GM19328 (cell line): Measurements from ENCODE around the gene R3HDM4.
"Not testable (repeated sequence)": the region's sequence is repeated elsewhere in the genome, so short reads cannot be mapped to it uniquely, and the experiment has no call there.

Experiments
- ATAC-seq: cut with Tn5 transposase; IDR thresholded peaks from one replicate; pipeline ENCODE4 v1.9.1; 2021; ENCODE audit warnings: mild to moderate bottlenecking, moderate library complexity; ENCODE audit not compliant: unreplicated experiment

Gene R3HDM4

DNA sequence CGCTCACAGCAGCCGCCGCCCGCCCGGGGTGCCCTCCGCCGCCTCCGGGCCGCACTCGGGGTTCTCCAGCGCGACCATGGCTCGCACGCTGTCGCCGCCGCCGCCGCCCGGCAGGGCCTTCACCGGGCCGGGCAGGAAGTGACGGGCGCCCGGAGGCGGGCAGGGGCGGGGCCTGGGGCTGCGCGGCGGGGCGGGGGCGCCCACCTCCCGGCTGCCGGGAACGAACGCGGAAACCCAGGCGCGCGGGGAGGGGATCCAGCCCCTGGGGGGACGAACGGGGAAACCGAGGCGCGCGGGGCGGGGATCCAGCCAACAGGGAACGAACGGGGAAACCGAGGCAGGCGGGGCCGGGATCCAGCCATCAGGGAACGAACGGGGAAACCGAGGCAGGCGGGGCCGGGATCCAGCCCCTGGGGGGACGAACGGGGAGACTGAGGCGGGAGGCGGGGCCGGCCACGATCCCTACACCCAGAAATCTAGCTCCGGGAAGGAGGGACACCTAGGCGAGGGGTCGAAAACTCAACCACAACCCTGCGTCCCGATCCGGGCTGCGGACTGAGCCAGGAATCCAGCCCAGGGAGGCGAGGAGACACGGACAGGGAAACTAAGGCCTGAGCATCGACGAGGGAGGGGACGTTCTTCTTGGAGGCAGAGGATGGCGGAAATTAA lies at the start of gene R3HDM4:
Gene R3HDM4, minus strand, starts transcription at position 140 of the 669 bp plus-strand sequence. Its CDS starts 62 bp downstream, at position 78.
- no peak for ATAC-seq

DNA sequence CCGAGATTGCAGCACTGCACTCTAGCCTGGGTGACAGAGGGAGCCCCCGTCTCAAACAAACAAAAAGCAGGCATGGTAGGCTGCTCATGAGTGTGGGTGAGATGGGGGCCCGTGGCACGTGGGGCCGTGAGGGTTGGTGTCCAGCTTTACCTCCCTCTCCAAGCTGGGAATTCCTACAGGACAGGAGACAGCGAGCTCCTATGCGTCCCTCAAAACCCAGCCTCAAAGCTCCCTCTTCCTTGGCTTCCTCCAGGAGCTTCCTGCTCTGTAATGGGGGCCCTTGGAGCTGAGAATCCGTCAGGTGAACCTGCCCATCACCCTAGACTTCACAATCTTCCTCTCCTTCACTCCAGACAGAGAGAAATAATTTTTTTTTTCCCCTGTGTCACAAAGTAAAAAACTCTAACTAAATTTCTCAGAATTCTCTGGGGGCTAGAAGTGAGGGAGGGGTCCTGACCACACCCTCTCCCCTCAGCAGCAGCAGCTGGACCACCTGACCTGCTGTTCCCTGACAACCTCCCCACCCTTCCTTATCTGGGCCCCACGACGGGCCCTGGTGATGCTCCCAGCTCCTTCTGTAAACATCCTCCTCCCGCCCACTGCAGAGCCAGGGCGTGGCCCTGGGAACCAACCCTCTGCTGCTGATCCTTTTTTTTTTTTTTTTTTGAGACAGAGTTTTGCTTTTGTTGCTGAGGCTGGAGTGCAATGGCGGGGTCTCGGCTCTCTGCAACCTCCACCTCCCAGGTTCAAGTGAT lies 49.0 kb upstream of the R3HDM4 start:
- no peak for ATAC-seq

DNA sequence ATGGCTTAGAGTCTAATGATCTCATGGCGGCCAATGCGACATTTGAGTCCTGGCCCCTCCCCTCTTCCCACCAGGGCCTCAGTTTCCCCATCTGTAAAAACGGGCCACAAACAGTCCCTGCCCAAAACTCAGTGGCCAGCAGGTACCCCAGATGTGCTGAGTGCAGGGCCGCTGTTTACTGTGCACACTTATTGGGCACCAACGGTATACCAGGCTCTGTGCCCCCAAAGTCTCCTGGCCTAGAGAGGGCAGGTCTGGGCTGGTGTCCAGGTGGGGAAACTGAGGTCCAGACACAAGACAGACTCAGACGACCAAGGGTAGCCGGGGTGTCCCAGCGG lies 47.6 kb upstream of the R3HDM4 start:
- no peak for ATAC-seq

DNA sequence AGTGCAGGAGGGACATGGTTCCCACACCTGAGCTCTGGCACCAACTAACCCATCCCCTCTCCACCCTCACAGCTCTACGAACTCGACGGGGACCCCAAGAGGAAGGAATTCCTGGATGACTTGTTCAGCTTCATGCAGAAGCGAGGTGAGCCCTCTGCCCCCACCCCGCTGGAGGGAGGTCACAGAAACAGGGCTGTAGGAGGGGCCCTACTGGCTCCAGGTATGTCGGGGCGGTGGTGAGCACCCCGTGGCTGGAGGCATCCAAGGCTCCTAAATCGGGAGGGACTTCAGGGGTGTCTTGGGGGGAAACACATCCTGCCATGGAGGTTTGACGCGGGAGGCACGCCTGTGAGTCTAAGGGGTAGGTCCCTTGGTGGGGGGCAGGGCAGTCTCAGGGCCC lies 47.0 kb upstream of the R3HDM4 start:
- ATAC-seq = no peak

DNA sequence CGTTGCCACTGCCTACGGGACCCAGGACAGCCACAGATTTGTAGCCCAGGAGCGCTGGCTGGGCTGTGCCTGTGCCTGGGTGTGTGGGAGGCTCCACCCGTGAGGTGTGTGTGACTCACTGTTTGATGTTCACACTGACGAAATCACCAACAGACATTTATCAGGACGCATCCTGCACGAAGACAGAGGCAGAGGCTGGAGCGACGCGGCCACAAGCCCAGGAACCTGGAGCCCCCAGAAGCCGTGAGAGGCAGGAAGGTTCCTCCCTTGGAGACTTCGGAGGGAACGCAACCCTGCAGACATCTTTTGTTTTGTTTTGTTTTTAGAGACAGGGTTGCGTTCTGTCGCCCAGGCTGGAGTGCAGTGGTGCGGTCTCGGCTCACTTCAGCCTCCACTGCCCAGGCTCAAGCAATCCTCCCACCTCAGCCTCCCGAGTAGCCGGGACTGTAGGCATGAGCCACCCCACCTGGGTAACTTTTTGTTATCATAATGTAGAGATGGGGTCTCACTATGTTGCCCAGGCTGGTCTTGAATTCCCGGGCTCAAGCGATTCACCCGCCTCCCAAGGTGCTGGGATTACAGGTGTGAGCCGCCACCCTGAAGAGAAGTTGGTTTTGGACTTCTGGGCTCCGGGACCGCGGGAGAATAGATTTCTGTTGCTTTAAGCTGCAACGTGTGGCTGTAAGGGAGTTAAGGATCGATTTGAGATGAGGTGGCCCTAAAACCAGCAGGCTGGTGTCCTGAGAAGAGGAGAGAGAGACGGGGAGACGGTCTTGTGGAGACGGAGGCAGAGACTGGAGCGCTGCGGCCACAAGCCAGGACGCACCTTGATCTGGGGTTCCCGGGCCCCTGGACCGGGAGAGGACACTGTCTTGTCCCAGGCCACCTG lies 46.2 kb upstream of the R3HDM4 start:
- ATAC-seq = no peak

DNA sequence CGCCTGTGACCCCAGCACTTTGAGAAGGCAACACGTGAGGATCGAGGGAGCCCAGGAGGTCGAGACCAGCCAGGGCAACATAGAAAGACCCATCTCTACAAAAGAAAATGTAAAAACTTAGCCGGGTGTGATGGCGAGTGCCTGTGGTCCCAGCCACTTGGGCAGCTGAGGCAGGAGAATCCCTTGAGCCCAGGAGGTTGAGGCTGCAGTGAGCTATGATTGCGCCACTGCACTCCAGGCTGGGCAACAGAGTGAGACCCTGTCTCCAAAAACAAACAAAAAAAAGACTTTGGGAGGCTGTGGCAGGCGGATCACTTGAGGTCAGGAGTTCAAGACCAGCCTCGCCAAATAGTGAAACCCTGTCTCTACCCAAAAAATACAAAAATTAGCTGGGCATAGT lies 44.6 kb upstream of the R3HDM4 start:
- not testable (repeated sequence) for ATAC-seq

DNA sequence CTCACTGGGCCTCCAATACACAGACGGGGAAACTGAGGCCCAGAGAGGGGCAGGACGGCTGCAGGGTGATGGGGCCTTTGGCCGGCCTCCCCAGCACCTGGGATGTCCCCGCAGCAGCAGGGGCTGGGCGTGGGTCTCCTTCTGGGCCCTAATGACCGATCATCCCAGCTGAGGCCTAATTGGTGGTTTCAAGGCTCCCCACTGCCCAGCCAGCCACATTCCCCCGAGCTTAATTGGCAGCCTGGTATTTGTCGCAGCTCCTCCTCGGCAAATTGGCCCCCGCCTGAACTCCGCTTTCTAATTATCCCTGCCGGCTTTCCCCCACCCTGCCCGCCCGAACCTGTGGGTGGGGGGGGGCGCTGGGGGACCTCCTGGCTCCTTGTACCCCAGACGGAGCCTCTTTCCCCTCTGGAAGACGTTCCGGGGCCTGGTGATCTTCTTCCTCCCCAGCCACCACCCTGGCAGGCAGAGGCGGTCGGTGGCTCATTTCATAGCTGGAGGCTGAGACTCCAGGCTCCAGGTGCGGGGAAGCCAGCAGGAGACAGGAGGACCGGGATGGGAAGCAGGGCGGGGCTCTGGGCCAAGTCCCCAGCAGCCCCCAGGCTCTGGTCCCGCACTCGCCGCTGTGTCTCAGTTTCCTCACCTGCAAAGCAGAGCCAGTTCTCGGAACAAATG lies 43.9 kb upstream of the R3HDM4 start:
- ATAC-seq = no peak

DNA sequence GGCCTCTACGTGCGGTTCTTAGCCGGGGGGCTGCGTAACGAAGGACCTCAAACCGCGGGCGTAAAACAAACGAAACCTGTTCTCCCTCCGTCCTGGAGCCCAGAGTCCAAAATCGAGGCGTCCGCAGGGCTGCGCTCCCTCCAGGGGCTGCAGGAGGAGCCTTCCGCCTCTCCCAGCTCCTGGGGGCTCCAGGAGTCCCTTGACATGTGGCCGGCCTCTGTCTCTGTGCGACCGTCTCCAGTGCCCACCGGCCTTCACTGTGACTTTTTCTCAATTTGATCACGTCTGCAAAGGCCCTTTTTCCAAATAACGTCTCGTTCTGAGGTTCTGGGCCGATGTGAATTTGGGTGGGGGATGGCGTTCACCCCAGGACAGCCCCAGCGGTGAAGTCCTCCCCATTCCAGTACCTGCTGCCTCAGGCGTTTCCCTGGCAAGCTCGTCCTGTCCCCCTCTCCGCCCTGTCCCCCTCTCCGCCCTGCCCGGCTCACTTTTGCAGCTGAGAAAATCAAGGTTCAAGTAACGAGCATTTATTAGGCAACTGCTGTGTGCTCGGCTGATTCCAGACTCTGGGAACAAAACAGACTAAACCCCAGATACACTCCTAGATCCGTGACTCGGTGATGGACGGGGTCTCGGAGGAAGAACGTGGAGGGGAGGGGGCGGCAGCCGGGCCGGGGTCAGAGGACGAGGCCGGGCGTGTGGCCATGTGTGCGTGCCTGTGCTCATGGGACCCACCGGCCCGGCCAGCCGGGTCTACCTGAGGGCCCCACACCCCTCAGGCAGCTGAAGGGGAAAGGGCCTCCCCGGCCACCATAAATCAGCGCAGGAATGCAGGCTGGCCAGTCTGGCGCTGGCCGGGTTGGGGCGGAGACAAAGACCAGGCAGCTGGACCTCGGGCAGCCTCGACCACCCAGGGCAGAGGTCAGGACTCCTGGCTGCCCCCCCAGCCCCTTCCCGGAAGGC lies 43.1 kb upstream of the R3HDM4 start:
- ATAC-seq = no peak

DNA sequence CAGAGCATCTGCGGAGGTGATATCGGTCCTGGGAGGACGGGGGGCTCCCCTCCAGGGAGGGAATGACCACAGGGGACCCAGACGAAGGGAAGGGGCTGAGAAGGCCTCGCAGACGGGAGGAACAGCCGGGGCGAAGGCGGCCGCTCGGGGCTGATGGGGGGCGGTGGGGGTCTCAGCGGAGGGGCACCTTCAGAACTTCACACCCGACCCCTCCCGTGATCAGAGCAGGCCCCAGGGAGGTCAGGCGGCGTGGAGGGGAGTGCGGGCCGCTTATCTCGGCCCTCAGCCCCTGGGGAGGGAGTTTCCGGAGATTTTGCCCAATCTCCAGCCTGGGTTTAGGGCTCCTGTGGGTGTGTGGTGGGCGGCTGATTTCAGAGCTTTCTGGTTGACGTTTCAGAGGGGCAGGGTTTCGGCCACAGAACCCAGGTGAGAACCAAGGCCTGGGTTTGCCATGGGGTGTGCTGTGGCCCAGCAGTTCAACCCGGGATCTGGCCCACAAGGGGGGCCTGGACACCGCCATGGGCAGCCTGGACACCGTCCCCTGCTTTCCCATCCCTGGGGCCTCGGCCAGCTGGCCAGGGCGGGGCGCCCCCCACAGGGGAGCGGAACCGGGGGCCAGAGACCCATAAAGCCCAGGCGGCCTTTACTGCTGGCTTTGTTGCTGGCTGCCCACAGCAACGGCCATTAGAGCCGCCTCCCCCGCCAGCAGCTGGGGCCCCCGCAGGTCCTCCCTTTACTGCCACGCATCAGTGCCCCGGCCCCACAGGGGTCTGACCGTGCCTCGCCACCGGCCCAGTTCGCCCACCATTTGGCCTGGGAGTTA lies 41.9 kb upstream of the R3HDM4 start:
- no peak for ATAC-seq

DNA sequence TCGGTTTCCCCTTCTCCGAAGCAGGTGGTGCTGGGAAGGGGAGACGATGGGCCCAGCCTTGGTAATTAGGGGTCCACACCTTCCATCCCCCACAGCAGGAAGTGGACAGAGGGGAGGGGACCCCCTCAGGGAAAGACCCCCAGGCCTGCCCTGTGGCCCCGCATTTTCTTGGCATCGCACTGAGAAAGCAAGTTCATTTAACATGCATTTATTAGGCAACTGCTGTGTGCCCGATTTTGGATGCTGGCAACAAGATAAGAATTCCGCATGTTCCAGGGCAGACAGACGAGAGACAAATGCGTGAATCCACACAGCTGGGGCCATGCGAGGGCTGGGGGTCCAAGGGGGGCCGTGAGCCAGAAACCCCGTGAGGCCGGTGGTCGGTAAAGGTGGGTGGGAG lies 41.3 kb upstream of the R3HDM4 start:
- no peak for ATAC-seq

DNA sequence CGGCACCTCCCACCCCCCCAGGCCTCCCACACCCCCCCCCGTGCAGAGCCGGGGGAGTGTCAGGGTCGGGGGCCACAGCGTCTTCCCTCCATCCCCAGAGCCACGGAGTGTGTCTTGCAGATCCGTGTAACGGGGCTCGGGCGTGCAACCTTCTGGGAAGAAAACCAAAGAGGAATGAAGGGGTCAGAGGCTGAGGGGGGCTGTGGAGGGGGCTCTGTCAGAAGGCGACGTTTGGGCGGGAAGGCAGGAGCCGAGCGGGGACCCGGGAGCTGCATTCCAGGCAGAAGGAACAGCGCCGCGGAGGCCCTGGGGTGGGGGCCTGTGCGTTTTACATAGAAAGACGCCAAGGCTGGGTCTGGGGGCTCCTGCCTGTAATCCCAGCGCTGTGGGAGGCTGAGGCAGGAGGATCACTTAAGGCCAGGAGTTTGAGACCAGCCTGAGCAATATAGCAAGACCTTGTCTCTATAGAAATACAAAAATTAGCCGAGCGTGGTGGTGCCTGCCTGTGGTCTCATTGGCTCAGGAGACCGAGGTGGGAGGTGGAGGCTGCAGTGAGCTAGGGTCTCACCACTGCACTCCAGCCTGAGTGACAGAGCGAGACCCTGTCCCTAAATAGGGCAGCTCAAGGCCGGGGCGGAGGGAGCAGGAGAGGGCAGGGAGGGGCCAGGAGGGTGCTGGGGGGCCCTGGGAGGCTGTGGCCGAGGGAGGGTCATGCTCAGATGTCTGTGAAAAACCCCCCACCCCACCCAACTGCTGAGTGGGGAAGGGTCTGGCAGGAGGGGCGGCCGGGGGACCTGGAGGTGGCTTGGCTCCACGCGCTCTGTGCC lies 40.6 kb upstream of the R3HDM4 start:
- ATAC-seq = no peak

DNA sequence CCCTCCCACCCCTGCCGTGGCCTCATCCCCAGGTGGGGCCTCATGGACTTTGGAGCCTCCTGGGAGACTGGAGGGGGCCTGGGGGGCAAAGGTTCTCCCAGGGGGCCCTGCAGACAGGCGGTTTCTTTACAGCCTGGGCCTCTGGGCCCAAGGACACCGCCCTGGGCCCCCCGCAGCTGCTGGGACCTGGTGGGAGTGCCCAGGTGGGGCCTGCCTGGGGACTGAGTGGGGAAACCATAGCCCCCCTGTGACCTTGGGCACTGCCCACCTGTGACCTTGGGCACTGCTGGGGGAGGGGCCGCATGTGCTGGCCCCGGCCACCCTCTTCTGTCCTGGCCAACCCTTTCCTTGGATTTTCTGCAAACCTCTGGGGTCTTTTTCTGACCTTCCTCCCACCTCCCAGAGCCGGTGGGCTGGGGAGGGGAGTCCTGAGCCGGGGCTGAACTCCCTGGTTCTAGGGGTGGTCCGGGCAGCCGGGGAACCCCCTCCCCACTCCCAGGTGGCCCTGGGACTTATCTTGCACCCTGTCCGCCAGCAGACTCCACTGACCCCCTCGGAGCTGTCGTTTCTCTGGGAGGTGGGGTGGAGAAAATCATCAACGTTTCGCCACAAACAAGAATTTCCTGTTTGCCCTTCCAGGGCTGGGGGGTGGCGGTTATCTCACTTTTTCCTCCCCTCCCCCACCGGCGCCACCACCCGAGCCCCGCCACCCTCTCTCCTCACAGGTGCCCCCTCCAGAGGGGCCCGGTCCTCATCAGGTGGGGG lies 39.8 kb upstream of the R3HDM4 start:
- ATAC-seq = no peak

DNA sequence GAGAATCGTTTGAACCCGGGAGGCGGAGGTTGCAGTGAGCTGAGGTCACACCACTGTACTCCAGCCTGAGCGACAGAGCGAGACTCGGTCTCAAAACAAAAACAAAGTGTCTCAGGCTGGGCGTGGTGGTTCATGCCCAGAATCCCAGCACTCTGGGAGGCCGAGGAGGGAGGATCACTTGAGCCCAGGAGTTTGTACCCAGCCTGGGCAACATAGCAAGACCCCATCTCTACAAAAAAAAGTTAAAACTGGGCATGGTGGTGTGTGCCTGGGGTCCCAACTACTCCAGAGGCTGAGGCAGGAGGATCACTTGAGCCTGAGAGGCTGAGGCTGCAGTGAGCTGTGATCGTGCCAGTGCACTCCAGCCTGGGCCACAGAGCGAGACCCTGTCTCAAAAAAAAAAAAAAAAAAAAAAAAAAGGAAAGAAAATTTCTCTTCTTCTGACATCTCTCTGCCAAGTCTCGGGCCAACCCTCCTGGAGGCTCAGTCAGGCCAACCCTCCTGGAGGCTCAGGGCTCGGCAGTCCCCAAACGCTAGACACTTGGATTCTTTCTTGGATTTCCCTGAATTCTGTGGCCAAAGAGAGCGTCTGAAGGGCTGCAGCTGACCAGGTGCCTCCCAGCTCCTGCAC lies 39.1 kb upstream of the R3HDM4 start:
- ATAC-seq = no peak

DNA sequence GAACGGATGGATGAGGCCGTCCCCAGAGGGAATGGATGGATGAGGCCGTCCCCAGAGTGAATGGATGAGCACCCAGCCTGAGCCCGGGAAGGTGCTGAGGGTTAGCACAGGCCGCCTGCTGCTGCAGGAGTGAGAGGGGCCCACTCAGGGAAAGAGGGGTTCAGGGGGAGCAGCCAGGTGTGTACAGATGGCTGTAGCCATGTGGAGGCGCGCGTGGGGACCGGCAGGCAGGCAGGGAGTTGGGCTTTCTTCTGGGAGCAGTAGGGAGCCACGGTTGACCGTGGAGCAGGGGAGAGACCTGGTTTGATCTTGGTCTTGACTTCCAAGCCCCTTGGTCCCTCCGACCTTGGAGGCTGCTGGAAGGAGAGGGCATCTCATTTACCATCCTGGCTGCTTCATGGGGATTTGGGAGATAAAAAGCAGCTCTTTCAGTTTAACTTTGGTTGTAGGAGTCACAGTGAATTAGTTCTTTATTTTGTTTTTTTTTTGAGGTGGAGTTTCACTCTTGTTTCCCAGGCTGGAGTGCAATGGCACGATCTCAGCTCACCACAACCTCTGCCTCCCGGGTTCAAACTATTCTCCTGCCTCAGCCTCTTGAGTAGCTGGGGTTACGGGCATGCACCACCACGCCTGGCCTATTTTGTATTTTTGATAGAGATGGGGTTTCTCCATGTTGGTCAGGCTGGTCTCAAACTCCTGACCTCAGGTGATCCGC lies 37.5 kb upstream of the R3HDM4 start:
- no peak for ATAC-seq

DNA sequence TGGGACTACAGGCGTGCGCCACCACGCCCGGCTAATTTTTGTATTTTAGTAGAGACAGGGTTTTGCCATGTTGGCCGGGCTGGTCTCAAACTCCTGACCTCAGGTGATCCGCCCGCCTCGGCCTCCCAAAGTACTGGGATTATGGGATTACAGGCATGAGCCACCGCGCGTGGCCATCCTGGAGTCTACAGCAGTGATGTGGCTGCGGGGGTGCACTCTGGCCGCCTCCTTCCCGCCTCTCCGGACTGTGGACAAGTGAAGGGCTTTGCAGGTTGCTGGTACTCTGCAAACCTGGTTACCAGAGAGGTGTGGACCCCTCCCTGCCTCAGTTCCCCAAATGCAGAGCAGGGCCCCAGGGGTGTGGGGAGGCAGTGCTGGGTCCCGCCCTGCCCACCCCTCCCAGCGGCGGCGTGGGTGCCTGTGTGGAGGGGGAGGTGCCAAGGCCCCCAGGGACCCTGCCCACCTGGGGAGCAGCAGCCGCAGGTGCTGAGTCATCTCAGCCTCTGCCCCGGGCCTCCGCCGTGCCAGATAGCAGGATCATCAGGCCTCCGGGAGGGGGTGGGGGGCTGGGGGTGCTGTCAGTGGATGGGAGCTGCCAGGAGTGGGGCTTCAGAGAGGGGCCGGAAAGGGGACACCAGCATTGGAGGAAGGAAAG lies 36.0 kb upstream of the R3HDM4 start:
- ATAC-seq = no peak
